Amniotic epithelial cell (primary cell): ENCODE measurements around the gene MTCL1.

Experiments used
- DNase-seq: peaks from one replicate; pipeline ENCODE4 v3.0.0-alpha.2; 2010; ENCODE audit warnings: low read depth

MTCL1 gene

DNA sequence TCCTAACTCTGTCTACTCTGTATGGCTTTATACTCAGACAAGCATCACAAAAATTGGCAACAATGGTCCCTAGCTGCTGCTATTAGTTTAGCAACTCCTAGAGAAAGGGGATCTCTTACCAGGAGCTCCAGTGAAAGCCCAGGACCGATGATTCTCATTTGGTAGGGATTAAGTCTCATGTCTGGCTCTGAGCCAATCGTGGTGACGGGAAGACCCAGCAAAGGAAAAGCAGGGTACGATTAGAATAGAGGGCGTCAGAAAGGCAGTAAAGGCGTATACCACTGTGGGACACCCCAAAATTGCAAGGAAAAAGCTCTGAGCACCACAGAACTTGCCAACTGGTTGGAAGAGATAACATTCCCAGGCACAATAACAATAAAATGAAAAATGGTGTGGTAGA lies 129.5 kb downstream of the MTCL1 start:
- no peak for DNase-seq

- peak; percentile 85 for DNase-seq
These were observed 130.2 kb downstream of the MTCL1 start for GRCh38 chr18:8835521-8835953.

- no peak for DNase-seq
These were observed 133.9 kb downstream of the MTCL1 start for GRCh38 chr18:8839281-8839680.

GRCh38 chr18:8841781-8842485 lies 136.6 kb downstream of the MTCL1 start:
- peak; percentile 21 for DNase-seq

- DNase-seq, result no peak
These were observed 137.2 kb downstream of the MTCL1 start for GRCh38 chr18:8842506-8842905.

GRCh38 chr18:8843005-8843404 lies 137.6 kb downstream of the MTCL1 start:
- no peak for DNase-seq

DNA sequence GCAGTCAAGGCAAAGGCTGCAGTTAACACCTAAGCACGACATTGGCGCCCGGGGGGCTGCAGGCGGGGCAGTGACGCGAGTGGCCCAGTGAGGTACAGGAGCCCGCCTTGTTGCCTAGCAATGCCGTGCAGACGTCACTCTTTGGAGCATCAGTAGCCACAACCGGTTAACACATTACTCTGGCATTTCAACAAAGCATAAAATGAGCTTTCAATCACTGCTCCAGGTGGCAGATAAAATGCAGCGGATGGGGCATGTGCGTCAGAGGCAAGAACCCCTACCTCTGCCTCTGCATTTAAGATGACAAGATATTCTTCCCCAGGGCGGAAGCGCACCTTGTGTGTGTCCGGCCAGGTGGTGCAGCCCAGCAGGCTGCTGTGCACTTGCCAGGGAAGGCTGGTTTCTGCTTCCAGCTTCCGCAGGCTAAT lies 139.4 kb downstream of the MTCL1 start:
- peak; percentile 28 for DNase-seq

- DNase-seq, result no peak
These were observed 140.2 kb downstream of the MTCL1 start for GRCh38 chr18:8845506-8845905.

- peak; percentile 21 for DNase-seq
These were observed 141.9 kb downstream of the MTCL1 start for GRCh38 chr18:8847066-8847755.

DNA sequence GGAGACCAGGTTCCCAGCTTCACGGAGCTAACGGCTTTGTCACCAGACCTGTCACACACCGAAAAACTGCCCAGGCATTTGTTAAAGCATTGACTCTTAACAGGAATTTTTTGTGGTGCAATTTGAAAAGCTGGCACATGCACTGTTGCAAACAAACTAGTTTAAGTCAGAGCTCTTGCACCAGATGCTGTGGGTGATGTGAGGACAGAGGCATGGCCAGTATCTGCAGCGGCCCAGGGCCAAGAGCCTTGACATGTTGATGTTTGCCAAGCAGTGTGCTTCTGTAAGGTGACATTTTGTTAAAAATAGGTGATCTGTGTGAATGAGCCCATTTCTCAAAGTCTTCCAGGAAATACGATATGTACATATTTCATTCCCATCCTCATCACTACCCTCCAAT lies 142.5 kb downstream of the MTCL1 start:
- peak; percentile 48 for DNase-seq

GRCh38 chr18:8848541-8848940 lies 143.2 kb downstream of the MTCL1 start:
- DNase-seq, result no peak

GRCh38 chr18:8849696-8850095 lies 144.3 kb downstream of the MTCL1 start:
- DNase-seq, result no peak

- no peak for DNase-seq
These were observed 146.3 kb downstream of the MTCL1 start for GRCh38 chr18:8851659-8852058.

DNA sequence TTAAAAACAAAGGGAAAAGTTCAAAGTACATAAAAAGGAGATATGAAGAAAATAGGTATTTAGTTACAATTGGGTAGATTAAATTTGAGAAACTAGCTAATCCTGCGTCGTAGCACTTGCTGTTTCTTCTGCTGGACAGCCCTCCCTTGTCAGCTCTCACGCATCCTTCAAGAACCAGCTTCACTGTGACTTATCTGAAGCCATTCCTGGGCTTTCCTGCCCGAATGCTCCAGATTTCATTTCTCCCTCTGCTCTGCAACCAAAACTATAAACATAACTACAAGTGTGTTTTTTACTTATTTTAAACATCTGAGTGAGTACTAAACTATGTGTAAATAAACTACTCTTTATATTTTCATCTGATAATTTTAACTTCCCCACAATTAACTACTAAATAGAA lies 149.2 kb downstream of the MTCL1 start:
- no peak for DNase-seq

DNA sequence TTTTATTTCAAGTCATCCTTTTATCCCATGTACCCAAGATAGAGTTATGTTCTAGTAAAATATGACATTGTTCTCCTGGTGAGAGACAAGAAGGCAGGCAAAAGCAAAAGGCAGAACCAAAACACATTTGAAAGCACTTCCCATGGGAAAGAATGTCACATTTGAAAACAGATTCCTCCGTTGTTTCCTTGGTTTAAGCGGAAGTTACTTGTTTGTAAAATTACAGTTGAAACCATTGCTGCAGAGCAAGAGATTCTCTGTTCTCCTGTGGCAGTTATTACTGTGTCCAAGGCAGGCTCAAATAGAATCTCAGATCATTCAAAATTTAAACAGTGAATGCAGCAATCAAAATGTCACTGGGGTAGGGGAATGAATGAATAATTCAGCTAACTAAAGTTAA lies 149.6 kb downstream of the MTCL1 start:
- no peak for DNase-seq

GRCh38 chr18:8856212-8856611 lies 150.9 kb downstream of the MTCL1 start:
- no peak for DNase-seq

GRCh38 chr18:8856769-8857393 lies 151.5 kb downstream of the MTCL1 start:
- no peak for DNase-seq

DNA sequence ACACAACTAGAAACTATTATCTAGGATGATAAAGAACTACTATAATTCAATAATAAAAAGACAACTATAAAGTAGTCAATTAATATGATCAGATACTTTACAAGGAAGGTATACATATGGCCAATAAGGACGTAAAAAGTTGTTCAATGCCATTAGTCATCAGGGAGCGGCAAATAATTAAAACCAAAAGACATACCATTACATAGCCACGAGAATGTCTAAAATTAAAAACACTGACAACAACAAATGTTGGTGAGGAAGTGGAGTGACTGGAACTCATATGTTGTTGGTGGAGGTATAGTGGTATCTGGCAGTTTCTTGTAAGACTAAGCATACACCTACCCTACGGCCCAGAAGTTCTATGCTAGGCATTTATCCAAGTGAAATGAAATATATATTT lies 152.4 kb downstream of the MTCL1 start:
- DNase-seq, result no peak

- peak; percentile 98 for DNase-seq
These were observed 153.6 kb downstream of the MTCL1 start for GRCh38 chr18:8858888-8859511.

DNA sequence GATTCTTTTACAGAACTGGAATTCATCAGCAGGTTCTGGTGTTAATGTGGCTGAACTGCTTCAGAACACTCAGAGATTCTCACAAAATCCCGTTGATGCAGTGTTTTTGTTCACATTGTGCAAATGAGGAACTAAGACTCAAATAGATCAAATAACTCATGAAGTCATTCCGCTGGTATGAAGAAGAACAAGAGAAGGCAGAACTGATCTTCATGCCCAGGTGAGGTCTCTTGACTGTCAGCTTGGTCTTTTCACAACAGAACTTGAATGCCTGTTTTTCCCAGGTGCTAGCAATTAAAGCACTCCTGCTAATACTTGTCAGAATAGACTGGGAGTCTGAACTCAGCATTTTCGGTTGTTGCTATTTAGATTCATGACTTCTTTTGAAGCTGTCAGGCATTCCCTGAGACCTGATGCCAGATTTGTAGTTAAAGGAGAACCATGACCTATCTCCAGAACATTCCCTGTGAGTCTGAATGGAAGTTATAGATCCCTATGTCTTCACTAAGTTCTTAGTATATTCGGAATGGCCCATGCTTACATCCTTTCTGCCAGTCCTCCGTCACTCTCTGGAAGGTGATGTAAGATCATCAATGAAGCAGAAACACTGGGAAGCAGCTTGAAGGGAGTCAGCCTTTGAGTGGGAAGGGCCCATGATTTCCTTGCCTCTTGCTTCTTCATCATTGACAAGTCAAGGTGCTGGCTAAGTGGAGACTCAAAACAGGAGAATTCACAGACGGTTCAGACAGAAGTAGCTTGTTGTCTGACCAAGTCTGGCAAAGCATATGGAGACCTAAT lies 155.7 kb downstream of the MTCL1 start:
- no peak for DNase-seq

- DNase-seq, result no peak
These were observed 158.1 kb downstream of the MTCL1 start for GRCh38 chr18:8863427-8863826.

DNA sequence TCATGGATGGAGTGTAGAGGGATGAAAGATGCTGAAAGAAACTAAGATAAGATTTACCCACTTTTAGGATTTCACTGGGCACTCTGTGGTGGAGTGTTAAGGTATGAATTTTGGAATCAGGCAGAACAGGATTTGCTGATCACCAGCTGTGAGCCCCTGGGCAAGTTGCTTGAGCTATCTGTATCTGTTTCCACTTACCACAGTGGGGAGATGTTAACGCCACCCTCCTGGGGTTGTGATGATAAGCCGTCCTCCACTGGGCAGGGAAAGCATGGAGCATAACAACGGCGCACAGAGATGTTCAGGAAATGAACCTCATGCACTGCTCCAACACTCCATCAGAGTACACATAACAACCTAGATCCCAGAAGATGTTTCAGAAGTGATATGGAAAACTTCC lies 160.6 kb downstream of the MTCL1 start:
- DNase-seq, result no peak
